Esophagus (tissue), 2 donors: ENCODE data around the gene PSMD8. TPM values are rescaled to one million over a fixed set of nuclear protein-coding genes. Genes with fewer than 3 reads are reported as not detected.
"Not testable (repeated sequence)": the region's sequence is repeated elsewhere in the genome, so short reads cannot be mapped to it uniquely, and the experiment has no call there.

Experiments used
- H3K27ac ChIP-seq, 2 donors: one replicate each; pipeline ENCODE4 v1.5.1; 2013; ENCODE audit warnings: low read depth in 2 of 2, mild to moderate bottlenecking in 2 of 2, inconsistent platforms in 1 of 2, low read length in 1 of 2, moderate library complexity in 1 of 2
- H3K27me3 ChIP-seq, 2 donors: one replicate each; pipeline ENCODE4 v1.6.1; 2013; ENCODE audit warnings: low read length in 2 of 2, control low read depth in 1 of 2, mild to moderate bottlenecking in 1 of 2; ENCODE audit not compliant: insufficient read depth in 2 of 2, control insufficient read depth in 1 of 2
- H3K36me3 ChIP-seq, 2 donors: one replicate each; pipeline ENCODE4 v1.6.1; 2013; ENCODE audit warnings: low read length in 1 of 2; ENCODE audit not compliant: control insufficient read depth in 2 of 2, insufficient read depth in 2 of 2
- H3K4me1 ChIP-seq, 2 donors: one replicate each; pipeline ENCODE4 v1.6.1; 2013; ENCODE audit warnings: low read length in 1 of 2; ENCODE audit not compliant: control insufficient read depth in 2 of 2, insufficient read depth in 2 of 2
- H3K4me3 ChIP-seq, 2 donors: one replicate each; pipeline ENCODE4 v1.5.1; 2013; ENCODE audit warnings: low read length in 2 of 2, mild to moderate bottlenecking in 2 of 2, low read depth in 1 of 2, moderate library complexity in 1 of 2
- H3K9me3 ChIP-seq, 2 donors: one replicate each; pipeline ENCODE4 v1.6.1; 2013; ENCODE audit warnings: mild to moderate bottlenecking in 2 of 2, low read depth in 1 of 2, low read length in 1 of 2, moderate library complexity in 1 of 2; ENCODE audit not compliant: control insufficient read depth in 2 of 2, insufficient read depth in 1 of 2
- WGBS, 2 donors: extraction: QIAGEN DNeasy Blood & Tissue Kit; methylation state at CpG; one replicate each; pipeline ENCODE4 v1.1.7; 2013; 5-methylcytosine and 5-hydroxymethylcytosine counted together
- polyA plus RNA-seq, 2 donors: library from polyadenylated mRNA; stranded (reverse); fragments of 200-250 nt; gene quantifications; one replicate each; pipeline ENCODE4 v1.2.3, GENCODE V29; 2013
- donor health status: healthy with polysubstance abuse.
- donor health status: Bipolar disorder and iron deficiency.

The PSMD8 gene
- 100 to 1,000 TPM in 1 of 2 donors, 10 to 100 TPM in 1; 46.7 to 162 TPM for polyA plus RNA-seq

- H3K9me3 ChIP-seq: no peaks in the 10 kb centered on the region
- H3K4me1 ChIP-seq: peaks cover 7 to 8% of the 10 kb centered on the region in 2 donors
- peak within 1 kb of the TSS; percentile 72 to 82 for H3K4me3 ChIP-seq
- H3K27me3 ChIP-seq: no peaks in the 10 kb centered on the region
- 0 to 1% methylated on average over 63 to 65 of the region's 65 CpGs for WGBS, 2 donors
- peak within 1 kb of the TSS; percentile 90 to 95 for H3K27ac ChIP-seq
- peaks cover 0 to 5% of the 10 kb centered on the region in 2 donors for H3K36me3 ChIP-seq
These were observed at the start of gene PSMD8 for GRCh38 chr19:38374332-38375097. Gene PSMD8, plus strand, starts transcription at chr19:38374571. Its CDS starts 31 bp downstream, at chr19:38374602.

DNA sequence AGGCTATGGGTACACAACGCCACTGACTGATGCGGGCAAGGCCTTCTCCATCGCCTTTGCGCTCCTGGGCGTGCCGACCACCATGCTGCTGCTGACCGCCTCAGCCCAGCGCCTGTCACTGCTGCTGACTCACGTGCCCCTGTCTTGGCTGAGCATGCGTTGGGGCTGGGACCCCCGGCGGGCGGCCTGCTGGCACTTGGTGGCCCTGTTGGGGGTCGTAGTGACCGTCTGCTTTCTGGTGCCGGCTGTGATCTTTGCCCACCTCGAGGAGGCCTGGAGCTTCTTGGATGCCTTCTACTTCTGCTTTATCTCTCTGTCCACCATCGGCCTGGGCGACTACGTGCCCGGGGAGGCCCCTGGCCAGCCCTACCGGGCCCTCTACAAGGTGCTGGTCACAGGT, 47.8 kb upstream of the PSMD8 start:
- no peaks in the 10 kb centered on the region for H3K9me3 ChIP-seq
- no peaks in the 10 kb centered on the region for H3K27me3 ChIP-seq
- H3K36me3 ChIP-seq: peaks cover 5 to 32% of the 10 kb centered on the region in 2 donors
- WGBS, 2 donors: 95% methylated on average over 22 of the region's 22 CpGs
- H3K4me1 ChIP-seq: peaks cover 2 to 3% of the 10 kb centered on the region in 2 donors
- H3K4me3 ChIP-seq: no peak overlapping the region
- no peak overlapping the region for H3K27ac ChIP-seq

DNA sequence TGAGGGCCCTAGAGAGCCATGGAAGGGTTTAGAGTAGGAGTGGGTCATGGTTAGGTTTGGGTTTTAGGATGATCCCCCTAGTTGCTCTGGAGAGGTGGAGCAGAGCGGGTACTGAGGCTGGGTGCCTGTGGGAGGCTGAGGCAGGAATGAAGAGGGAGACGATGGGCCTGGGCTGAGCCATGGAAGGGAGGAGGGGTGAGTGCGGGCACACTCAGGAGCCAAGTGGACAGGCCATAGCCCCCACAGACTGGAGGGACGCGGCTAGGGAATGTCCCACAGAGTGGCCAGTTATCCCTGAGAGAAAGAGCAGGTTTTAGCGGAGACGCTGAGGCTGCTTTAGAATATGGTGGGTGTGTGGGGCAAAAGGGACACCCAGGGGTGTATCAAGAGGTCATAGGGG, 44.7 kb upstream of the PSMD8 start:
- Histone ChIP-seq H3K4me1 (no peaks in the 10 kb centered on the region), H3K27me3 (no peaks in the 10 kb centered on the region), H3K36me3 (peaks cover 5 to 28% of the 10 kb centered on the region in 2 donors), H3K27ac (no peak overlapping the region), H3K9me3 (no peaks in the 10 kb centered on the region), H3K4me3 (no peak overlapping the region)
- 96 to 98% methylated on average over 7 of the region's 7 CpGs for WGBS, 2 donors

DNA sequence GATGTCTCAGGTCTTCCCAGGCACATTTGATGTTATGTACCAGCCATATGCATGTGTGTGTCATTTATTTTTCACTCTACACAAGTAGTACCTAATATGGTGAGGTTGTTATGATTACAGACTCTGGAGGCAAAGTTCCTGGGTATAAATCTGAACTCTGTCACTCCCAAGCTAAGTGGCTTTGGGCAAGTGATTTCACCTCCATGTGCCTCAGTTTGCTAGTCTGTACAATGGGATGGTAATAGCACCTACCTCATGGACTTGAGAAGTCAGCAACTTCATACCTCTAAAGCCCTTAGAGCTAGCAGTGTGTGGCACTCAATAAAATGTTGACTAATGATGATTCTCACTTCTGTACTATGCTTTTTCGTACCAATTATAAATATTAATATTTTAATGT, 42.6 kb upstream of the PSMD8 start:
- no peak overlapping the region for H3K4me3 ChIP-seq
- WGBS, 2 donors: 83 to 93% methylated on average over 1 of the region's 1 CpG

GRCh38 chr19:38333245-38333644, 41.1 kb upstream of the PSMD8 start:
- H3K4me1 ChIP-seq: peaks cover 0 to 5% of the 10 kb centered on the region in 2 donors
- H3K4me3 ChIP-seq: no peak overlapping the region
- peaks cover 0 to 2% of the 10 kb centered on the region in 2 donors for H3K36me3 ChIP-seq
- no peaks in the 10 kb centered on the region for H3K9me3 ChIP-seq
- 88 to 90% methylated on average over 9 of the region's 9 CpGs for WGBS, 2 donors
- no peak overlapping the region for H3K27ac ChIP-seq
- no peaks in the 10 kb centered on the region for H3K27me3 ChIP-seq

More for the DNA sequence above, 42.6 kb upstream of the PSMD8 start:
- Histone ChIP-seq H3K36me3 (peaks cover 5 to 18% of the 10 kb centered on the region in 2 donors), H3K9me3 (no peaks in the 10 kb centered on the region), H3K27me3 (no peaks in the 10 kb centered on the region), H3K27ac (no peak overlapping the region), H3K4me1 (no peaks in the 10 kb centered on the region)

GRCh38 chr19:38335949-38336637, 38.3 kb upstream of the PSMD8 start:
- Histone ChIP-seq H3K27me3 (no peaks in the 10 kb centered on the region), H3K9me3 (no peaks in the 10 kb centered on the region), H3K36me3 (peaks cover 0 to under 1% of the 10 kb centered on the region in 2 donors), H3K27ac (peak overlapping the region; percentile 98 to 100), H3K4me3 (peak overlapping the region; percentile 59 to 83), H3K4me1 (peaks cover 0 to 5% of the 10 kb centered on the region in 2 donors)
- 0 to 1% methylated on average over 52 of the region's 52 CpGs for WGBS, 2 donors

DNA sequence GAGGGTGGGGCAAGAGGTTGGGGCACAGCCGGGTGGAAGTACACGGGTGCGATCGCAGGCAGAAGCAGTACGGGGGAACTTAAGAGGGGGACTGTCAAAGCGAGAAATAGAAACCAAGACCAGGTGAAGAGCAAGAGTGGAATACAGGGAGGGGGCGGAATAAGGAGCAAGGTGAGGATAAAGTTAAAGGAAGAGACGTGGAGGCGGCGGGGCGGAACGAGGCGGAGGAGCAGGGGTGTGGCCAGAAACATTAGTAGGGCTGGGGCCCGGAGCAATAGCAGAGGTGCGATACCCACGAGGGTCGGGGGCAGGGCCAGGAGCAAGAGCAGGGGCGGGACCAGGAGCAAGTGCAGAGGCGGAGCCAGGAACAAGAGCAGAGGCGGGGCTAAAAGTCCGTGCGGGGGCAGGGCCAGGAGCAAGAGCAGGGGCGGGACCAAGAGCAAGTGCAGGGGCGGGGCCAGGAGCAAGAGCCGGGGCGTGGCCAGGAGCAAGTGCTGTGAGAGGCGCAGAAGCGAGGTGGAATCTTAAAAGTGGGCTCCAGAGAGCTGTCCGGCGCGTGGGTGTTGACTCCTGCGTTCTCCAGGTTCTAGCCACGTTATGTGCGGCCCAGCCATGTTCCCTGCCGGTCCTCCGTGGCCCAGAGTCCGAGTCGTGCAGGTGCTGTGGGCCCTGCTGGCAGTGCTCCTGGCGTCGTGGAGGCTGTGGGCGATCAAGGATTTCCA, 37.6 kb upstream of the PSMD8 start:
- H3K36me3 ChIP-seq: peaks cover 0 to 3% of the 10 kb centered on the region in 2 donors
- WGBS, 2 donors: 2 to 4% methylated on average over 36 to 41 of the region's 41 CpGs
- peaks cover 0 to 5% of the 10 kb centered on the region in 2 donors for H3K4me1 ChIP-seq
- no peaks in the 10 kb centered on the region for H3K27me3 ChIP-seq
- peak overlapping the region; percentile 98 to 100 for H3K27ac ChIP-seq
- peak overlapping the region; percentile 59 to 83 for H3K4me3 ChIP-seq
- H3K9me3 ChIP-seq: no peaks in the 10 kb centered on the region

- peak overlapping the region; percentile 34 to 59 for H3K4me3 ChIP-seq
- peaks cover 0 to 5% of the 10 kb centered on the region in 2 donors for H3K4me1 ChIP-seq
- no peaks in the 10 kb centered on the region for H3K27me3 ChIP-seq
- H3K36me3 ChIP-seq: peaks cover 0 to 3% of the 10 kb centered on the region in 2 donors
- WGBS, 2 donors: 54 to 55% methylated on average over 10 of the region's 10 CpGs
- peak overlapping the region; percentile 67 to 98 for H3K27ac ChIP-seq
- H3K9me3 ChIP-seq: no peaks in the 10 kb centered on the region
These were observed 37.1 kb upstream of the PSMD8 start for GRCh38 chr19:38337360-38337653.

GRCh38 chr19:38339011-38339410, 35.4 kb upstream of the PSMD8 start:
- H3K4me3 ChIP-seq, H3K27ac ChIP-seq: not testable (repeated sequence)
- WGBS, 2 donors: 49 to 54% methylated on average over 4 of the region's 4 CpGs

More at GRCh38 chr19:38339011-38339410, 35.4 kb upstream of the PSMD8 start:
- H3K36me3 ChIP-seq, H3K9me3 ChIP-seq, H3K27me3 ChIP-seq, H3K4me1 ChIP-seq: not testable (repeated sequence)
